Inferior parietal cortex (tissue), 1 donor: Measurements from ENCODE around the gene PAQR9.

Experiments used
- DNase-seq: peaks from one replicate; pipeline ENCODE4 v3.0.0-alpha.2; 2016; ENCODE audit errors: extremely low spot score

Gene PAQR9

DNA sequence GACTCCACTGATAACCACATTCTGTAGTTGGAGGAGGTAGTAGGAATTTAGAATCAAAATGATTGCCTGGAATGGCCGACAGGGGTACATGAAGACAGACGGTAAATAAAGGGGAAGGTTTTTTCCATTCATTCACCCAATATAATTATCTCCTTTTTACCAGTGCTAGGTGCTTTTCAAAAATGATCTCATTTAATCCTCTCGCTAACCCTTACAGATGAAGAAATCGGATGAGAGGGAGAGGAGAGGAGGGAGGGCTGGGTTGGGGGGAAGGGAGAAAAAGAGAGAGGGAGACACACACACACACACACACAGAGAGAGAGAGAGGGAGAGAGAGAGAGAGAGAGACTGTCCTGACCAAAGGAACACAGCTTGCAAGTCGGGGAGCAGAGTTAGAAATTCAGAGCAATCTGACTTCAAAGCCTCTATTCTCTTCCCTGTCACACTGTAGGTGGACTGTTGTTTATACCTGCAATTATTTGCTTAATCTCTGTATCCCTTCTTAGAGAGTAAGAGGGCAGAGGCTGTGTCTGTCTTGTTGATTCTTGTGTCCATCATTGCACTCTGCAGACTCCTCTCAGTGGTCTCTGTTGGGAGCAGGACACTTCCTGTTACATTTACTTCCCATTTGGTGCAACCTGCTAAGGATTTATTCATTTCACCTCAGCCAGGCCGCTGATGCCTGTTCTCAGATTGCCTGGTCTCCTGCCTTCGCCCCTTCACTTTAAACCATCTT is 18.7 kb upstream of the PAQR9 start:
- DNase-seq, result no peak

GRCh38 chr3:142981108-142981507 is 17.6 kb upstream of the PAQR9 start:
- no peak for DNase-seq

- DNase-seq, result no peak
These were observed 13.9 kb upstream of the PAQR9 start for GRCh38 chr3:142977399-142977728.

DNA sequence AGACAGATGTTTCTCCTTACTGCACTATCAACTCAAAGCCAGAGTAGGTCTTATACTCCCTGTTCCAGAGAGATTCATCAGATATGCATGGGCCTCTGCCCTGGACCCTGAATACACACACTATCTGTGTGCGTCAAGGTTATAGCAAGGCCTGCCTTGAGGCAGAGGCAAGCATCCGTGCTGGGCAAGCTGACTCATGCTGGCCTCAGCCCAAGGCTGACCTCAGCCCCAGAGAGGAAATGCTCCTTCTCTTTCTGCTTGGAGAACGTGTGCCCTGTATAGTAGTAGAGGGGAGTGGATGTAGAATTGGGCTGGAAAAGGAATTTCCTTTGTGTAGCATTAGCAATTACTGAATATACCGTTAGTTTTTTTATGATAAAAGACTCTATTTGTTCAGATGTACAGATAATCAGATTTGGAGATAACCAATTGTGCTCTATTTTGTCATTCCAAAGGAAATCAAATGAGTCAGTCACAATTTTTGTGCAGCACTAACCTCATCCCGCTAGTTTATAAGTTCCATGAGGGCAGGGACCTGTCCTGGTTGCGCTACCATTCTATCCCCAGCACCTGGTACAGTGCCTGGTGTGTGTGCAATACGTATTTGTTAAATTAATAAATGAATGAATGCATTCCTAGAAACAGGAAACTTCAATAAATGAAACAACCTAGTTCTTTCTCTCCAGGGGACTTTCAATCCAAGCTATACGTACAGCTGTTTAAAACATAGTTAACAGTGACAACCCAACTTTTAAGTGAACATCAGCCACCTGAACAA is 13.3 kb upstream of the PAQR9 start:
- peak; percentile 62 for DNase-seq

DNA sequence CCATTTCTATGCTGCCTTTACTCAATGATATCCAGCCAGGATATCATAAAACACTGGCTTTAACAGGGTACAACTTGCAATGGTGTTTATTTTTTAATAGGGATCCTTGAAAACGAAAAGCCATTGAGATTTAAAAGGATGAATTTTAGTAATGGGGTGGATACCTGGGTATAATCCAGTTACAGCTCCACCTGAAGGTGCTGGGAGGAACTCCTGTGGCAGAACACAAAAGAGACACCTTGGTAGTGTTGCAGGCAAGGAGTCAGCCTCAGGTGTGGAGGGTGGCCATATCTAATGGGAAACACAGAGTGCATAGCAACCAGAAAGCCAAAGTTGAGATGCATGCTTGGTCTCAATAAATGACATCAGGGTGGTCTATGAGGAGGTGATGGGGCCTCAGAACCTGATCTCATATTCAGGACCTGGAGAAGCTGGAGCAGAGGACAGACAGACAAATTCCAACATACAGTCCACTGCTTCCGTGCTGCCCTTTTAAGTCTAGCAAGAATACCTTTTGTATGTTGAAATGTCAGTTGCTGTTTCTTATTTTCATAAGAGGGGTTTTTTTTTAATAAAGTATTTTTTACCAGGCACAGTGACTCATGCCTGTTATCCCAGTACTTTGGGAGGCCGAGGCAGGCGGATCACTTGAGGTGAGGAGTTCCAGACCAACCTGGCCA is 12.0 kb upstream of the PAQR9 start:
- no peak for DNase-seq

DNA sequence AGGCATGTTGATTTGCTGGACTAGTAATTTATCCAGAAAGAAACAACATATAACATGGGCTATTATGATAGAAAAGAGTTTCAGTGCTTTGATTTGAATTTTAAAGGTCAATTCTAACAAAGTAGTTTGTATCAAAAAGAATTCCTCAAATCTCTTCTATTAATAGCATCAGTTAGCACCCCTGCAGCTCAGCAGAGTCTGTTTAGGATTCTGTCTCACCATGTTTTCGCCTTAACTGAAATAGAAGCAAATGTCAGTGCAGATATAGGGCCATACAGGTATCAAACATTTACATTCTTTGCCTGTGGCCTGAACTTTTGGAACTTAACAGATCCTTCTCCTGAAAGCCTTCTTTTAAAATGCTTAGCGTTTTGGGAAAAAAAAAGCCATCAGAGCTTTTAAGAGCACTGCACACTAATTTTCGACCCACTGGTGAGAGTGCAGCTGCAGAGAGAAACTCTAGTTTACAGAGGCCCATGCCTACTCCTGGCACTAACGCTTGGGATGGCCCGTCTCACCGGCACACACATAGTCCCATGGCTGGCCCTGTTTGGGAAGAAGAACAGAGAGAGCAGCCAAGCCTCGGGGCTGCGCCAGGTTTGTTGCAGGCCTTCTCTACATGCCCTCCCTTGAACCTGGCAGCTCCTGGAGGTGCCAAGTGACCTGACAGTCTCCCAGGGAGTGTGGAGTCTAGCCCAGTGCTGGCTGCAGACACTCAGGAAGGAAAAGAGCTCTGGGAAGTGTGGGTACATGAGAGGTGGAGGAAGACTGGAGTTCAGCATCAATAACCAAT is 9.9 kb upstream of the PAQR9 start:
- DNase-seq, result no peak

GRCh38 chr3:142972092-142972753 is 8.7 kb upstream of the PAQR9 start:
- no peak for DNase-seq

GRCh38 chr3:142971431-142971830 is 8.0 kb upstream of the PAQR9 start:
- DNase-seq, result no peak

DNA sequence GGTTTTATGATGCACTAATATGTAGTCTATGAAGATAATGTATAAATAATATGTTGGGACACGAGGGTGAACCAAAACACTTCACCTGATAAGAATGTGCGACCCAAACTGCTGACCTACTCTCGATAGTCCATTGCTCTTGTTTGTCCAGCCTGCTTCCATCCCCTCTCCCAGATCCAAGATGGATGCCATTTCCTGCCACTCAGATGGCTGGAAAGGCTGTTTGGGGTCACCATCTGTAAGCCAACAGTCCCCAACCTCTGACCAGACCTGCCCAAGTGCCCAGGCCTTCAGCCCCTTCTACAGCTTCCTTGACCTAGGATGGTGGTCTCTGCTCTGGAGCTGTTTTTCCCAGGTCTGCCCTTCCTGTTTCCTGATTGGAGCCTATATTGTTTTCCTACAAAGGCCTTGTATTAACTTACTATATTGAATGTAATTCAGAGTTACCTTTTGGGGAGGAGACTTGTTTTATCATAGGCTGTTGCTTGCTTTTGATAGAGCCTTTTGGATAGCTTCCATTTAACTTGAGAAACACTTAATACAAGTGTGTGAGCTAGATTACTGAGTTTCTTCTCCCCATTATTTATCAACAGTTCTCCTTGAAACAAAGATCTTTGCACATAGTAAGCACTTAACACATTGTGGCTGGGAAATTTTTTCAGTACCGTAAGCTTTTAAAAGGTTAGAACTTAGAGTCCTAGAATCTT is 5.0 kb upstream of the PAQR9 start:
- no peak for DNase-seq

DNA sequence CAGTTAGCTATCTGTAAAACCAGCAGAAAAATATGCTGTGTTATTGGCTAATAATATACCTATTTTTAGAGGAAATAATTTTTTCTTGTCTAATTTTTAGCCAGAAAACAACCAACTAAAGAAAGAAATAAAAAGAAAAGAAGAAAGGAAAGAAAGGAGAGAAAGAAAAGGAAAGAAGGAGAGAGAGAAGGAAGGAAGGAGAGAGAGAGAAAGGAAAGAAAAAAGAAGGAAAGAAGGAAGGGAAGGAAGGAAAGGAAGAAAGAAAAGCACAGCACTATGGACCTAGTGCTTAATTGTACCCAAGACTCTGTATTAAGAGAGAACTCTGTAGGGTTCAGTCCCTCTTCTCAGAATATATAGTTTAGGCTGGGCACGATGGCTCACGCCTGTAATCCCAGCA is 3.3 kb upstream of the PAQR9 start:
- DNase-seq, result no peak

GRCh38 chr3:142965581-142965980 is 2.1 kb upstream of the PAQR9 start:
- DNase-seq, result no peak

- no peak for DNase-seq
These were observed 299 bp downstream of the PAQR9 start for GRCh38 chr3:142963234-142963515.

DNA sequence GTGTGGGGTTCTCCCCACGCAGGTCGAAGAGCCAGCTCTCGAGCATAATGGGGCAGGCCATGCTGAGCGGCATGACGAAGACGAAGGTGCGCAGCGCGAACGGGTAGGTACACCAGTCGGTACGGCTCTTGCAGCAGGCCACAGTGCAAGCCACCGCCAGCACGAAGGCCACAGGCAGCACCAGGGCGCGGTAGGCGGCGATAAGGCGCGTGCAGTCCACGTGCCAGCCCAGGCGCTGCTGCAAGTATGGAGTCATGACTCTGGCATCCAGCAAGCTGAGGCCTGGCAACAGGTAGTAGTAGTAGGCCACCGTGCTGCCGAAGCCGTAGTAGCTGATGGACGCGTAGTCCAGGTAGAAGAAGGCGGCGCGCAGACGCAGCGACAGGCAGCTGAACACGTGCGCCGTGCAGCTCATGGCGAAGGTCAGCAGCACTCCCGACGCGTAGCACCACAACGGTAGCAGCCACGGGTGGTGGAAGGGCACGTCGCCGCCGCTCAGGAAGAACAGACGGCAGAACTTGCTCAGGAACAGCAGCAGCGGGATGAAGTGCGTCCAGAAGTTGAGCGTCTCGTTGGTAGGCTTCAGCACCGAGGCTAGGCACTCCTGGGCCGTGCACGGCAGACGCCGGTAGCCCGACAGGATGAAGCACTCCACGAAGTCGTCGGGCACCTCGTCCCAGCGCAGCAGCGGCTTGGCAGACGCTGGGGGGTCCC is 797 bp downstream of the PAQR9 start:
- no peak for DNase-seq

GRCh38 chr3:142962175-142962519 is 1.3 kb downstream of the PAQR9 start:
- DNase-seq, result no peak

DNA sequence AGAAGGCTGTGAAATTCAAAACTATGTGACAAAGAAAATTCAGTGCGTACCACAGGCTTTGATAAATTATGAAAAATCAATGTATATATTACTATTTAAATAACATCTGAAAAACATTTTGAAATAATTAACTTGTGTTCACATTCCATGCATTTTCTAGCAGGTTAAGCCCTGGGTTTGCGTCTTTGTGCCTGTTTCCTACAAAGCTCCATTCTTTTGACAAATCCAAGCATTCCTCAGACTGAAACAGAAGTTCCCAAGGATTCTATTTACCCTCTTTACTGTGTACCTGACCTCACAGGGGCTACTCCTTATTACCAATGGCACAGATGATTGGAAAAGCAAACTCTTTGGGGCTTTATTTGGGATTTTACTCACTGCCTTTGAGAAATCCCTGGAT is 1.9 kb downstream of the PAQR9 start:
- DNase-seq, result no peak

GRCh38 chr3:142960322-142960850 is 3.1 kb downstream of the PAQR9 start:
- DNase-seq, result no peak

DNA sequence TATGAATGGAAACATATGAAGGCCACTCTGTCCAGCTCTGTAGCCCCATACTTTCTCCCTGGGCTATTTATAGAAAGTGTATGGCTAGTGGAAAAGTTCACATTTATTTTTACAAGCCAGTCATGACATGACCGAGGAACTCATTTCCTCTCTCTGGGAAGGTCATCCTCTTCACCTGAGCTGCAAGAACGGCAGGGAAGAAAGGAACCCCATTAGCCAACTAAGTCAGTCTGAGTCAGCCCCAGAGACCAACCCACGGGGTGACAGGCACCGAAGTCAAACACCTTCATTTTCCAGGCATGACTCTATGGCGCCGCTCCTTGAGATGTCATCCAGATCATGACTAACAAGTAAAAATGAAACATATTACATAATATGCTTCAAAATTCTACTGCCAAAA is 4.8 kb downstream of the PAQR9 start:
- DNase-seq, result no peak

DNA sequence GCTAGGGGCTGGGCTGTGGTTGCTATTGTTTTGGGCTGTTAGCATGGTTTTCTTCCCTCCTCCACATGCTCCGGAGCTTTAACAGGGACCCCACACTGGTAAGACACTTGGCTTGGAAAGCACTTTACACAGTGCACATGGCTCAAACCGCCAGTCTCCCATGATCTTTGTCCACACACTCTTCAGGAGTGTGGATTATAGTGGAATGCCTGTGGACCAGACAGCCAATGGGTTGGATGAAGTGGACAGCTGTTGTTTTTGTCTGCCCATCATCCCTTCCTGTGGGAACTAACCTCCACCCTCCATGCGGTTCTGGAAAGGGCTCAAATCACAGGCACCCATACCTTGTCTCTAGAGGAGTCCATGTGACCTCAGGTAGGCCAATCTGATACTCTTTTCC is 10.0 kb downstream of the PAQR9 start:
- DNase-seq, result no peak

DNA sequence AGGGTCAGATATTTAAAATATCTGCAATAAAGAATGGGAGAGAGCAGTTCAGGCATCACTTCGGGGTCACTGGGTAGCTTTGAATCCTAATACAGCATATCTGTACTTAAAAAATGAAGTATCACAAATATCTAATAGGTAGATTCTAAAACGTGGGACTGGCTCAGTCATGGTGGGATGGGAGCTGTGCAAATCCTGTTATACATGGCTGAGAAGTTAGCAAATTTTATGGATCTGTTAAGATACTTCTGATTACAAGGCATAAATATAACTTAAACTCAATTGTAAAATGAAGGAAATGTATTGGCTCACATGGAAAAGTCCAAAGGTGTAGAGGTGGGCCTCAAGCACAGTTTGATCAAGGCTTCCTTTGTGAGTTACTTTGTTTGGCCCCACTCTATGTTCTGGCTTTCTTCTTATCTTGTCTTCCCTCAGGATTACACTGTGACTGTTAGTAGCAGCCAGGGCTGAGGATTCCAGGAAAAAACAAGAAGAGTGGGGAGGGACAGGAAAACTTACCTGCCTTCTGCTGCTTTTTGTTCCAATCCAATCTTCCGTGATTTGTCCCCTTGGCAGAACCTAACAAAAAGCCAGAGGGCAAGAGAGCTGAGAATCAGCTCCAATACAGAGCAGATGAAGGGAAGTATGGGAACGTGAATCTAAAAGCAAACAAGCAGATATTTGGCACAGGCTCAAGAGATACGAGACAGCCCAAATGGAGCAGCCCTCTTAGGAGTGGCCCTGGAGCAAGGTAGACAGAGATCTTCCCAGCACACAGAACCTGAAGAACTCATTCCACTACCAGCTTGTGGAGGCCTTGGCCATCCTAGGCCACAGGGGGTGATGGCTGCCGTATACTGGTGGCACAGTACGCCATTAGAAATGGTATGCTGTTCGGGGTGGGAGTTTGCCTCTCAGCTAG is 10.9 kb downstream of the PAQR9 start:
- DNase-seq, result no peak
